VCaP (cell line): ENCODE measurements around the gene SRBD1.

ENCODE experiments used
- H3K27ac ChIP-seq: fragments of 450-650 bp; 2 replicates; pipeline ENCODE4 v1.5.1; 2017
- CTCF ChIP-seq: fragments of 450-650 bp; conservative IDR thresholded peaks from 2 replicates; pipeline ENCODE4 v1.5.1; 2017; ENCODE audit warnings: mild to moderate bottlenecking, moderate library complexity

SRBD1 gene

GRCh38 chr2:45631319-45631718, 20.3 kb upstream of the SRBD1 start:
- TF ChIP-seq CTCF, result no peak
- H3K27ac ChIP-seq, result no peak overlapping the region

GRCh38 chr2:45629971-45630370, 18.9 kb upstream of the SRBD1 start:
- H3K27ac ChIP-seq, result no peak overlapping the region
- TF ChIP-seq CTCF, result no peak

GRCh38 chr2:45627911-45628310, 16.8 kb upstream of the SRBD1 start:
- TF ChIP-seq CTCF, result no peak

GRCh38 chr2:45626387-45627221, 15.5 kb upstream of the SRBD1 start:
- TF ChIP-seq CTCF, result no peak
- H3K27ac ChIP-seq, result peak overlapping the region; percentile 83

More at GRCh38 chr2:45627911-45628310, 16.8 kb upstream of the SRBD1 start:
- H3K27ac ChIP-seq, result peak overlapping the region; percentile 83

GRCh38 chr2:45625824-45626223, 14.8 kb upstream of the SRBD1 start:
- no peak for TF ChIP-seq CTCF
- H3K27ac ChIP-seq, result peak overlapping the region; percentile 83

GRCh38 chr2:45623098-45623497, 12.0 kb upstream of the SRBD1 start:
- no peak overlapping the region for H3K27ac ChIP-seq
- no peak for TF ChIP-seq CTCF

- TF ChIP-seq CTCF, result no peak
- H3K27ac ChIP-seq, result no peak overlapping the region
These were observed 11.4 kb upstream of the SRBD1 start for GRCh38 chr2:45622336-45623075.
